GM13976 (cell line): ENCODE results near the gene PKMYT1.
A peak's percentile ranks its signal among the peaks of the same experiment; 100 is the strongest.

Experiments
- DNase-seq: peaks from one replicate; pipeline ENCODE4 v3.0.0; 2012; ENCODE audit warnings: low spot score
- in situ Hi-C: fragments of 300-500 bp; cut with MboI; formaldehyde crosslinking; loops from one replicate; pipeline ENCODE4 v1.12.0; 2022; ENCODE audit warnings: low sequenced_read_pairs, mixed read lengths, inconsistent platforms; ENCODE audit not compliant: unreplicated experiment
- TF ChIP-seq, protein P1 (sequence below): IDR thresholded peaks from 2 replicates; pipeline ENCODE4 v1.5.1; 2012; ENCODE audit warnings: borderline replicate concordance, mild to moderate bottlenecking; ENCODE audit not compliant: insufficient read depth; ENCODE audit errors: extremely low read depth, missing control alignments, control extremely low read depth

The PKMYT1 gene

DNA sequence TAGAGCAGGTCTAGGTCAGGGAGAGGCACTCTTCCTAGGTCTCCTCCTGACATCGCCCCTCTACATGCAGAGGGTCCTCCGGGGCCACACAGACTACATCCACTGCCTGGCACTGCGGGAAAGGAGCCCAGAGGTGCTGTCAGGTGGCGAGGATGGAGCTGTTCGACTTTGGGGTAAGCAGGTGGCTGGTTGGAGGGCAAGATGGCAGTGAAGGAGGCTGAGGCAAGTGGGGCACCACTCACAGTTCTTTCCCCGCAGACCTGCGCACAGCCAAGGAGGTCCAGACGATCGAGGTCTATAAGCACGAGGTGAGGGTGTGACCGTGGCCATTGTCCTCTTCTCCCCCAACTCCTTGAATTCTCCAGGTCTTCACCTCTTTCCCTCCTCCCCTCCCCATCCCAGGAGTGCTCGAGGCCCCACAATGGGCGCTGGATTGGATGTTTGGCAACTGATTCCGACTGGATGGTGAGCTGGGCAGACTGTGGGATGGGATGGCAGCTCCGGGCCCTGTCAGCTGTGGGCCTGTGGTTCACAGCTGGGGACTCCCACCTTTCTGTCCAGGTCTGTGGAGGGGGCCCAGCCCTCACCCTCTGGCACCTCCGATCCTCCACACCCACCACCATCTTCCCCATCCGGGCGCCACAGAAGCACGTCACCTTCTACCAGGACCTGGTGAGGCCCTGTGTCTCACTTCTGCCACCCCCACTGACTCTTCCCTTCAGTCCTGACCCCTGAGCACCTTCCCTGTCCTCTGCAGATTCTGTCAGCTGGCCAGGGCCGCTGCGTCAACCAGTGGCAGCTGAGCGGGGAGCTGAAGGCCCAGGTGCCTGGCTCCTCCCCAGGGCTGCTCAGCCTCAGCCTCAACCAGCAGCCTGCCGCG lies 46.6 kb upstream of the PKMYT1 start:
- TF ChIP-seq, protein P1, sequence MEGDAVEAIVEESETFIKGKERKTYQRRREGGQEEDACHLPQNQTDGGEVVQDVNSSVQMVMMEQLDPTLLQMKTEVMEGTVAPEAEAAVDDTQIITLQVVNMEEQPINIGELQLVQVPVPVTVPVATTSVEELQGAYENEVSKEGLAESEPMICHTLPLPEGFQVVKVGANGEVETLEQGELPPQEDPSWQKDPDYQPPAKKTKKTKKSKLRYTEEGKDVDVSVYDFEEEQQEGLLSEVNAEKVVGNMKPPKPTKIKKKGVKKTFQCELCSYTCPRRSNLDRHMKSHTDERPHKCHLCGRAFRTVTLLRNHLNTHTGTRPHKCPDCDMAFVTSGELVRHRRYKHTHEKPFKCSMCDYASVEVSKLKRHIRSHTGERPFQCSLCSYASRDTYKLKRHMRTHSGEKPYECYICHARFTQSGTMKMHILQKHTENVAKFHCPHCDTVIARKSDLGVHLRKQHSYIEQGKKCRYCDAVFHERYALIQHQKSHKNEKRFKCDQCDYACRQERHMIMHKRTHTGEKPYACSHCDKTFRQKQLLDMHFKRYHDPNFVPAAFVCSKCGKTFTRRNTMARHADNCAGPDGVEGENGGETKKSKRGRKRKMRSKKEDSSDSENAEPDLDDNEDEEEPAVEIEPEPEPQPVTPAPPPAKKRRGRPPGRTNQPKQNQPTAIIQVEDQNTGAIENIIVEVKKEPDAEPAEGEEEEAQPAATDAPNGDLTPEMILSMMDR, result no peak
- in situ Hi-C loops, result no loop called here
- no peak for DNase-seq

DNA sequence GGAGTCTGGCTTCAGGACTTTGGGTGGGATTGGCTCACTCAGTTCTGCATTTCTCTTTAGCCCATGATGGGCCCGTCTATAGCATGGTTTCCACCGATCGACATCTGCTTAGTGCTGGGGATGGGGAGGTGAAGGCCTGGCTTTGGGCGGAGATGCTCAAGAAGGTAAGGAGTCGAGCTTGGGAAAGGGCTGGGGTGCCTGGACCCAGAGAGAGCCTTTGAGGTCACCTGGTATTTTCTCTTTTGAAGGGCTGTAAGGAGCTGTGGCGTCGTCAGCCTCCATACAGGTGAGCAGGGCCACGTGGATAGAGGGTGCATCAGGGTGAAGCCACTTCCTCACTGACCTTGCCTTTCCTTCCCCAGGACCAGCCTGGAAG lies 45.7 kb upstream of the PKMYT1 start:
- in situ Hi-C loops, result no loop called here
- TF ChIP-seq, protein P1, result no peak

DNA sequence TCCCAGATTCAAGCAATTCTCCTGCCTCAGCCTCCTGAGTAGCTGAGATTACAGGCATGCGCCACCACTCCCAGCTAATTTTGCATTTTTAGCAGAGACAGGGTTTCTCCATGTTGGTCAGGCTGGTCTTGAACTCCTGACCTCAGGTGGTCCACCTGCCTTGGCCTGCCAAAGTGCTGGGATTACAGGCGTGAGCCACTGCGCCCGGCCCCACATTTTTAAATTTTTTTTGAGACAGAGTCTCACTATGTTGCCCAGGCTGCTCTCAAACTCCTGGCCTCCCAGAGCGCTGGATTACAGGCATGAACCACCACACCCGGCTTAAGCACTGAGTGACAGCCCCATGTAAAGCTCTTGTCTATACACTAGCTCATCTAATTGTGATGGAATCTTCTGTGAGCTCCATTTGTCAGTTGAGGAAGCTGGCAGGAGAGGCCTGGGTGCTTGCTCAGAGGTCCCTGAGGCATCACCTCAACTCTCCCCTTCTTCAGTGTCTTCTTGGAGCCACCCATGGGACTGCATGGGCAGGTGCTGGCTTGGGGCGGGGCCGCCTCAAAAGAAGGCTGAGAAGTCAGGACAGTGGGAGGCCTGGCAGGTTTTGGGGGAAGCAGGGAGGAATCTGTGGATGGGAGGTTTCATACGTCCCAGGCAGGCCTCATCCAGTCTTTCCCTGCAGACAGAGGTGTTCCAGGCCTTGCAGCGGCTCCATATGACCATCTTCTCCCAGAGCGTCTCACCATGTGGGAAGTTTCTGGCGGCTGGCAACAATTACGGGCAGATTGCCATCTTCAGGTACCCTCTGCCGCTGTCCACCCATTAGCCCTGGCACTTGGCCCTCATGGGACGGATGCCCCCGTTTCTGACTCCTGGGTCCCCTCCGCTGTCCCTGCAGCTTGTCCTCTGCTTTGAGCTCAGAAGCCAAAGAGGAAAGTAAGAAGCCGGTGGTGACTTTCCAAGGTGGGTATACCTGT lies 45.1 kb upstream of the PKMYT1 start:
- DNase-seq, result no peak
- TF ChIP-seq, protein P1, result no peak
- in situ Hi-C loops, result no loop called here

More for the DNA sequence above, 45.7 kb upstream of the PKMYT1 start:
- DNase-seq, result no peak

DNA sequence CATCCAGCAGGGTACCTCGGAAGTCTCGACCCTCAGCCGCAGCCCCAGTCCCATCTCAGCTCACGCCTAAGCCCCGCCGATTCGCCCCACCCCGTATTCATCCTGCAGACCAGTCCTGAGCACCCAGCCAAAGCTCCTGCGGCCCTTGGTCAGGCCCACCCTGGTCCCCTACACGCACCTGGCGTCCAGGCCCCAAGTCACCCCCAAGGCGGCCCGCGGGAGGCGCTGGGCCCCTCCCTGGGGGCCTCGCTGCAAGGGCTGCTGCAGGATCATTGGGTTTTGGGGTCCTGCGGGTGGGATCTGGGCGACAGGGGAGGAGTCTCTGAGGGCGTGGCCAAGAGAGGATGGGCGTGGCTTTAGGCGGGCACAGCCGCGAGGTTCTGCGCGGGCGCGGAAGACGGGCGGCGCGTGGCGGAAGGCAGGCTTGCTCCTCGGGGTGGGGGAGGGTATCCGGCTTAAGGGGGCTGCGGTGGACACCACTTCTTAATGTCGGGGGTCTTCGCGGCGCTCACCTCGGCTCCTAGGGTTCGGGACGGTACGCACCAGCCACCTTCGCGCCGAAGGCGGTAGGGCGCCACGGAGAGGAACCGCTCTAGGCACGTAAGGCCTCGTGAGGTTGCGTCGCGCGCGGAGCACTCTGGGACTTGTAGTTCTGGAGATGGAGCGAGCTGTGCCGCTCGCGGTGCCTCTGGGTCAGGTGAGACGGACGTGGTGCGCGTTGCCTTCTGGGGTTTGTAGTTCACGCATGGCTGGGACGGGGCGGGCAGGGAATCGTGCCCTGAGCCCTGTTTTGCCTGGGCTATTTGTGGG lies 43.6 kb upstream of the PKMYT1 start, which contains the start of the genes HCFC1R1 and THOC6:
HCFC1R1 (minus strand) TSS at position 274 of the 810 bp plus-strand sequence; CDS start at position 273, 1 bp downstream.
THOC6 (plus strand) TSS at position 367 of the 810 bp plus-strand sequence; CDS start at position 659, 292 bp downstream.
- TF ChIP-seq, protein P1, result no peak
- in situ Hi-C loops, result no loop called here
- DNase-seq, result peak; percentile 93

DNA sequence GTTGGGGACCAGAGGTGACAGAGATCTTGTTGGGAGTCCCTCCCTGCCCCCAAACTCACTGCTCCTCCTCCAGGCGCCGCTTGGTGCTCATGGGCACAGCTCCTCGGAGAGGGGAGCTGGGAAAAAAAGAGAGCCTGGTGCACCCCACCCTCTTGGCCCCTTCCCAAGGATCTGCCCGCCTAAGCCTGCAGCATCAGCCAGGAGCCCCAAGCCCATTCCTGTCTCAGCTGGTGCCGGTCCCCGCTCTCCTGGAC lies 43.1 kb upstream of the PKMYT1 start:
- TF ChIP-seq, protein P1, result no peak
- in situ Hi-C loops, result no loop called here
- no peak for DNase-seq

DNA sequence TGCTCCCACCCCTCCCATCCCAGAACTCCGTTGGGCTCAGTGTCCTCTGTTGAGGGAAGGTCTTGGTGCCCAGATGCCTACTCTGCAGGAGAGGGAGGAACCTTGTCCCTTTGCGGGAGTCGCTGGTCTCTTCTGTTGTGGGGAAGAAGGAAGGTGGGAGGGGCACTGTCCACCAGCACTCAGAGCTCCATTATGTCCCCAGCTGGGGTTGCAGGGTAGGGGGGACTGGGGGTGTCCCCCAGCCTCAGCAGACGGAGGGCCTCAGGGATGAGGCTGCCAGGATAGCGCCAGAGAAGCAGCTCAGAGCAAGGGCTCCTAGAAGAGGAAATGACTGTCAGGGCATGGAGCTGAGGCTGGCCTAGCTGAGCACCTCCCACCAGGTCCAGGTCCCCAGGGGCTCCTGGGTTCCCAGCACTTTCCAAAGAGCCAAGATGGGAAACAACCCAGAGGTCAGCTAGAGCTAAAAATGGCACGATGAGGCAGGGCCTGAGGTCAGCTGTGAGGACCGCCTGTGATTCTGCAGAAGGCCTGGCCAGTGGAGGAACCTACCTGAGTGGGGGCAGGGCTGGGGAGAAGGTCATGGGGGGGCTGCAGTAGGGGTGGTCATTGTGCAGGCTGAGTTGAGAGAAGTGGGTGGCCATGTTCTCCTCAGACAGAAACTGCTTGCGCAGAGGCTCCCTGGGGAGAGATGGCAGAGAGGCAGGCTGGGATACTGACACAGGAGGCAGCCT lies 42.6 kb upstream of the PKMYT1 start:
- in situ Hi-C loops, result no loop called here
- TF ChIP-seq, protein P1, result no peak
- no peak for DNase-seq
